CD14-positive monocyte (primary cell): ENCODE results near the gene CD6. TPM values are rescaled to one million over a fixed set of nuclear protein-coding genes. Genes with fewer than 3 reads are reported as not detected.

ENCODE experiments used
- DNase-seq, 3 donors: peaks; one replicate each; pipeline ENCODE4 v3.0.0-alpha.2; 2011 to 2022
- H2AFZ ChIP-seq: 2 replicates; pipeline ENCODE4 v1.6.0; 2012; ENCODE audit warnings: mild to moderate bottlenecking, low read depth, low read length, inconsistent platforms; ENCODE audit not compliant: insufficient read depth, poor library complexity, severe bottlenecking
- H3K27ac ChIP-seq, 2 donors: 1 replicate in 1 of 2; 2 replicates in 1 of 2; pipeline ENCODE4 v1.5.1; 2012 to 2013; ENCODE audit warnings: low read length in 2 of 2, control low read depth in 1 of 2, inconsistent platforms in 1 of 2, low read depth in 1 of 2, mild to moderate bottlenecking in 1 of 2
- H3K27me3 ChIP-seq, 2 donors: one replicate each; pipeline versions ENCODE4 v1.6.0 to v1.6.1; 2011 to 2013; ENCODE audit warnings: low read length in 2 of 2; ENCODE audit not compliant: control insufficient read depth in 2 of 2, insufficient read depth in 2 of 2
- H3K36me3 ChIP-seq, 2 donors: replicated peaks in 1 of 2; 1 replicate in 1 of 2; 2 replicates in 1 of 2; pipeline versions ENCODE4 v1.5.1 to v1.6.1; 2012 to 2013; ENCODE audit warnings: low read length in 2 of 2, control low read depth in 1 of 2, inconsistent platforms in 1 of 2, mild to moderate bottlenecking in 1 of 2; ENCODE audit not compliant: insufficient read depth in 2 of 2, control insufficient read depth in 1 of 2
- H3K4me1 ChIP-seq, 2 donors: 1 replicate in 1 of 2; 2 replicates in 1 of 2; pipeline versions ENCODE4 v1.5.1 to v1.6.1; 2012 to 2013; ENCODE audit warnings: low read length in 2 of 2, control low read depth in 1 of 2, inconsistent platforms in 1 of 2, mild to moderate bottlenecking in 1 of 2, moderate library complexity in 1 of 2; ENCODE audit not compliant: insufficient read depth in 2 of 2, control insufficient read depth in 1 of 2
- H3K4me2 ChIP-seq: replicated peaks from 2 replicates; pipeline ENCODE3; 2012; ENCODE audit warnings: low read length, moderate library complexity, mild to moderate bottlenecking; ENCODE audit not compliant: poor library complexity, severe bottlenecking; ENCODE audit errors: extremely low read depth
- H3K4me3 ChIP-seq, 3 experiments: fragments of 200-600 bp in 1 of 3; sonication (generic) in 1 of 3; replicated peaks in 1 of 3; 1 replicate in 2 of 3; 2 replicates in 1 of 3; pipeline ENCODE4 v1.5.1; 2011 to 2013; ENCODE audit warnings: low read length in 3 of 3, mild to moderate bottlenecking in 3 of 3, control low read depth in 2 of 3, low read depth in 2 of 3, inconsistent platforms in 1 of 3, moderate library complexity in 1 of 3
- H3K79me2 ChIP-seq: 2 replicates; pipeline ENCODE4 v1.6.0; 2012; ENCODE audit warnings: mild to moderate bottlenecking, control low read depth, inconsistent platforms, low read length, moderate library complexity; ENCODE audit not compliant: insufficient read depth
- H3K9ac ChIP-seq: 2 replicates; pipeline ENCODE4 v1.6.0; 2017; ENCODE audit warnings: low read length, mild to moderate bottlenecking; ENCODE audit not compliant: insufficient read depth, poor library complexity, severe bottlenecking
- H3K9me3 ChIP-seq, 2 donors: replicated peaks in 1 of 2; 1 replicate in 1 of 2; 2 replicates in 1 of 2; pipeline versions ENCODE4 v1.5.1 to v1.6.1; 2012 to 2013; ENCODE audit warnings: low read length in 2 of 2, control low read depth in 1 of 2; ENCODE audit not compliant: control insufficient read depth in 1 of 2, insufficient read depth in 1 of 2
- H4K20me1 ChIP-seq: 2 replicates; pipeline ENCODE4 v1.6.0; 2012; ENCODE audit warnings: mild to moderate bottlenecking, low read length, control low read depth, moderate library complexity; ENCODE audit not compliant: insufficient read depth
- H3K27ac Mint-ChIP-seq, 7 donors: one replicate each; pipeline ENCODE4 v1.8.0; 2020; ENCODE audit warnings: mild to moderate bottlenecking in 7 of 7, mixed read lengths in 7 of 7, moderate library complexity in 6 of 7, inconsistent platforms in 2 of 7
- H3K27me3 Mint-ChIP-seq, 3 donors: one replicate each; pipeline ENCODE4 v1.8.0; 2021 to 2022; ENCODE audit warnings: low read depth in 3 of 3, mild to moderate bottlenecking in 3 of 3, mixed read lengths in 3 of 3, moderate library complexity in 3 of 3, inconsistent platforms in 1 of 3
- H3K36me3 Mint-ChIP-seq, 2 donors: one replicate each; pipeline ENCODE4 v1.8.0; 2020; ENCODE audit warnings: mixed read lengths in 2 of 2, inconsistent platforms in 1 of 2, mild to moderate bottlenecking in 1 of 2
- H3K4me1 Mint-ChIP-seq: one replicate; pipeline ENCODE4 v1.8.0; 2020; ENCODE audit warnings: mild to moderate bottlenecking, mixed read lengths
- H3K4me3 Mint-ChIP-seq, 2 donors: one replicate each; pipeline ENCODE4 v1.8.0; 2020; ENCODE audit warnings: mild to moderate bottlenecking in 2 of 2, mixed read lengths in 2 of 2, moderate library complexity in 1 of 2
- H3K9me3 Mint-ChIP-seq, 7 donors: one replicate each; pipeline ENCODE4 v1.8.0; 2020 to 2022; ENCODE audit warnings: mixed read lengths in 7 of 7, mild to moderate bottlenecking in 6 of 7, moderate library complexity in 6 of 7, inconsistent platforms in 2 of 7
- CTCF ChIP-seq: fragments of 200-600 bp; IDR thresholded peaks from one replicate; pipeline ENCODE4 v1.8.0; 2022; ENCODE audit warnings: antibody characterized with exemption, mild to moderate bottlenecking
- WGBS: methylation state at CpG from one replicate; pipeline ENCODE4 v1.1.5; 2013; ENCODE audit warnings: missing lambda C conversion rate; ENCODE audit not compliant: insufficient coverage; 5-methylcytosine and 5-hydroxymethylcytosine counted together
- intact Hi-C, 2 donors: fragments of 100-400 bp; cut with micrococcal nuclease; formaldehyde crosslinking; loops; one replicate each; pipeline versions ENCODE4 v1.15.0 to v1.15.1; 2023
- polyA plus RNA-seq, 3 donors: library from polyadenylated mRNA; depleted of rRNA in 1 of 3; unstranded in 2 of 3; stranded (reverse) in 1 of 3; fragments of 300-500 nt in 2 of 3; fragments of >200 nt in 1 of 3; fragmentation: Illumina TruSeq in 2 of 3; gene quantifications; 1 replicate in 2 of 3; 2 replicates in 1 of 3; pipeline ENCODE4 v1.2.3, GENCODE V29; 2012 to 2021

Gene CD6
- polyA plus RNA-seq, 3 donors, result 0.09 to 0.39 (median 0.39) TPM

- Histone ChIP-seq H3K4me1 (peaks cover 3 to 6% of the 10 kb centered on the region in 2 donors), H3K4me2 (no peak overlapping the region), H2AFZ (no peak overlapping the region), H3K4me3 (no peak overlapping the region), H3K27ac (no peak overlapping the region), H3K36me3 (no peaks in the 10 kb centered on the region), H3K79me2 (no peaks in the 10 kb centered on the region), H3K9me3 (peaks cover 0 to 2% of the 10 kb centered on the region in 2 donors), H3K27me3 (peaks cover 8 to 25% of the 10 kb centered on the region in 2 donors), H4K20me1 (no peaks in the 10 kb centered on the region), H3K9ac (no peak overlapping the region)
- no peak for TF ChIP-seq CTCF
- Mint-ChIP-seq H3K4me1 (peaks cover 26% of the 10 kb centered on the region), H3K9me3 (peaks cover 0 to 6% (median 2%) of the 10 kb centered on the region in 7 donors), H3K27ac (no peak overlapping the region), H3K36me3 (peaks cover 0 to 4% of the 10 kb centered on the region in 2 donors), H3K27me3 (peaks cover 28 to 43% (median 30%) of the 10 kb centered on the region in 3 donors), H3K4me3 (no peak overlapping the region)
- intact Hi-C loops, result loop anchor here in 1 of 2 donors (5.0 kb wide), 1 partner anchor 32 kb away; no protein-coding TSS in a partner anchor
- no peak for DNase-seq
- WGBS, result 96% methylated on average over 8 of the region's 9 CpGs
These were observed 48.4 kb downstream of the CD6 start for GRCh38 chr11:61019832-61020405.

GRCh38 chr11:61020551-61021235 lies 49.2 kb downstream of the CD6 start:
- Histone ChIP-seq H3K9ac (no peak overlapping the region), H2AFZ (no peak overlapping the region), H3K4me1 (peaks cover 7 to 12% of the 10 kb centered on the region in 2 donors), H3K9me3 (peaks cover 0 to 2% of the 10 kb centered on the region in 2 donors), H3K36me3 (no peaks in the 10 kb centered on the region), H3K79me2 (no peaks in the 10 kb centered on the region), H3K27ac (no peak overlapping the region), H3K4me2 (no peak overlapping the region), H3K27me3 (peaks cover 8 to 25% of the 10 kb centered on the region in 2 donors), H4K20me1 (no peaks in the 10 kb centered on the region), H3K4me3 (no peak overlapping the region)
- Mint-ChIP-seq H3K4me1 (peaks cover 34% of the 10 kb centered on the region), H3K9me3 (peaks cover 0 to 6% (median 2%) of the 10 kb centered on the region in 7 donors), H3K27ac (no peak overlapping the region), H3K36me3 (peaks cover 0 to 8% of the 10 kb centered on the region in 2 donors), H3K27me3 (peaks cover 28 to 45% (median 30%) of the 10 kb centered on the region in 3 donors), H3K4me3 (peak overlapping the region in 1 of 2 donors; percentile 76)
- no peak for TF ChIP-seq CTCF
- DNase-seq, result no peak
- WGBS, result 85% methylated on average over 8 of the region's 10 CpGs
- intact Hi-C loops, result no loop called here
